Vagina (tissue), 2 donors: ENCODE results near the gene PLD2. TPM values are rescaled to one million over a fixed set of nuclear protein-coding genes. Genes with fewer than 3 reads are reported as not detected.

Experiments
- DNase-seq, 2 donors: peaks; one replicate each; pipeline ENCODE4 v3.0.0-alpha.2; 2017; ENCODE audit errors: extremely low spot score in 2 of 2
- H3K27ac ChIP-seq: fragments of 200-600 bp; sonication (generic); one replicate; pipeline ENCODE4 v1.5.1; 2019
- H3K27me3 ChIP-seq: fragments of 200-600 bp; sonication (generic); one replicate; pipeline ENCODE4 v1.5.1; 2019
- H3K36me3 ChIP-seq, 2 donors: fragments of 200-600 bp; sonication (generic); one replicate each; pipeline ENCODE4 v1.5.1; 2017 to 2019
- H3K4me1 ChIP-seq: fragments of 200-600 bp; sonication (generic); one replicate; pipeline ENCODE4 v1.5.1; 2019
- H3K4me3 ChIP-seq, 2 donors: fragments of 200-600 bp; sonication (generic); 1 replicate in 1 of 2; 2 replicates in 1 of 2; pipeline ENCODE4 v1.5.1; 2016 to 2019
- H3K9me3 ChIP-seq: fragments of 200-600 bp; sonication (generic); one replicate; pipeline ENCODE4 v1.5.1; 2019
- CTCF ChIP-seq, 3 experiments: fragments of 450-650 bp in 2 of 3; fragments of 200-600 bp in 1 of 3; sonication (generic) in 1 of 3; IDR thresholded peaks; one replicate each; pipeline ENCODE4 v1.5.1; 2017 to 2019; ENCODE audit warnings: antibody characterized with exemption in 3 of 3, mild to moderate bottlenecking in 2 of 3, moderate library complexity in 2 of 3
- POLR2A ChIP-seq, 2 donors: fragments of 450-650 bp; IDR thresholded peaks; one replicate each; pipeline ENCODE4 v1.6.1; 2017; ENCODE audit warnings: antibody characterized with exemption in 2 of 2, mild to moderate bottlenecking in 2 of 2, moderate library complexity in 2 of 2
- POLR2AphosphoS5 ChIP-seq, 2 donors: sonication (generic); formaldehyde crosslinking; IDR thresholded peaks; one replicate each; pipeline ENCODE4 v1.9.0; 2017; ENCODE audit warnings: antibody characterized with exemption in 2 of 2, mild to moderate bottlenecking in 2 of 2, low read depth in 1 of 2; ENCODE audit not compliant: insufficient read depth in 1 of 2
- intact Hi-C: fragments of 100-400 bp; cut with DNase I; formaldehyde crosslinking; loops from one replicate; pipeline ENCODE4 v1.15.1; 2023
- total RNA-seq: library from RNA; depleted of rRNA; stranded (reverse); fragments of >200 nt; gene quantifications from one replicate; pipeline ENCODE4 v1.2.3, GENCODE V29; 2016

Gene PLD2
- total RNA-seq, 1 donor from 2014 or later, result 63.6 TPM

DNA sequence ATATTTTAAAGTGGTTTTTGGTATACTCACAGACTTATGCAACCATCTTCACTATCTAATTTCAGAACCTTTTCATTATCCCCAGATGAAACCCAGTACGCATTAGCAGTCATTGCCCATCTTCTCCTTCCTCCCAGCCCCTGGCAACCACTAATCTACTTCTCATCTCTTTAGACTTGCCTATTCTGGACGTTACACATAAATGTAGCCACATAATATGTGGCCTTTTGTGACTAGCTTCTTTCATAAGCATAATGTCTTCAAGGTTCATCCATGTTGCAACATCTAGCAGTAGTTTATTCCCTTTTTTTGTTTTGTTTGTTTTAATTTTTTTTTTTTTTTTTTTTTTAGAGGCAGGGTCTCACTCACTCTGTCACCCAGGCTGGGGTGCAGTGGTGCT, 63.9 kb downstream of the PLD2 start:
- Histone ChIP-seq H3K4me1 (no peaks in the 10 kb centered on the region), H3K27ac (no peak overlapping the region), H3K36me3 (peaks cover 0 to 4% of the 10 kb centered on the region in 2 donors), H3K27me3 (no peaks in the 10 kb centered on the region), H3K4me3 (no peak overlapping the region), H3K9me3 (no peaks in the 10 kb centered on the region)
- intact Hi-C loops, result no loop called here
- no peak for DNase-seq
- TF ChIP-seq POLR2AphosphoS5 (IDR thresholded peaks at IDR 0.05; ENCODE audit: insufficient read depth in 1 of 2, low read depth in 1 of 2) (no peak), POLR2A (IDR thresholded peaks at IDR 0.05) (no peak), CTCF (IDR thresholded peaks at IDR 0.05) (no peak)

DNA sequence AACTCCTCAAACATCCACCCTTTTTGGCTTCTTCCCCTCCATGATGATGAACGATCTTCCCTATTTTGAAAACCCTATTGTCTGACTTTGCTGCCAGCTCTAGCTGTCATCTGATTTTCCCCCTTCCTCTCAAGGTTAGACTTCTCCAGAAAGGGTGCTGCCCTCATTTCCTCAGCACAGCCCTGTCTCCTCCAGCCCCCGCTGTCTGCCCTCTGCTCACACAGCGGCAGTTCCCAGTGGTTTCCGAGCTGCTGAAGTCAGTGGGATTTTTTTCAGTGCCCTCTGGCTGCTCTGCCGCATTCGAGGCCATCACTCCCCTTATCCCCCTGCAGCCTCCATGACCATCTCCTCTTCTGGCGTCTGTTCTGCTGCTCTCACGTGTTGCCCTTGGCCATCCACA, 65.8 kb downstream of the PLD2 start:
- H3K27ac ChIP-seq, result no peak overlapping the region
- no peak overlapping the region for H3K4me3 ChIP-seq
- DNase-seq, result no peak
- TF ChIP-seq CTCF (IDR thresholded peaks at IDR 0.05) (no peak), POLR2A (IDR thresholded peaks at IDR 0.05) (no peak), POLR2AphosphoS5 (IDR thresholded peaks at IDR 0.05; ENCODE audit: insufficient read depth in 1 of 2, low read depth in 1 of 2) (no peak)
- intact Hi-C loops, result no loop called here
- peaks cover 0 to 4% of the 10 kb centered on the region in 2 donors for H3K36me3 ChIP-seq
- no peaks in the 10 kb centered on the region for H3K27me3 ChIP-seq
- H3K4me1 ChIP-seq, result no peaks in the 10 kb centered on the region
- no peaks in the 10 kb centered on the region for H3K9me3 ChIP-seq

Other genes with a start within 250 kb of the PLD2 start
- 9.6 TPM for gene GGT6, start 246.6 kb upstream of the PLD2 start, total RNA-seq
- 2.5 TPM for gene SMTNL2, start 222.6 kb upstream of the PLD2 start, total RNA-seq
- gene ALOX15, start 165.5 kb upstream of the PLD2 start, total RNA-seq, result not detected
- gene PELP1, start 103.0 kb upstream of the PLD2 start, total RNA-seq, result 19.4 TPM
- gene ARRB2, start 96.5 kb upstream of the PLD2 start, total RNA-seq, result 28.0 TPM
- 28.5 TPM for gene MED11, start 75.7 kb upstream of the PLD2 start, total RNA-seq
- not detected for gene ZMYND15, start 67.3 kb upstream of the PLD2 start, total RNA-seq
- gene CXCL16, start 67.2 kb upstream of the PLD2 start, total RNA-seq, result 6.4 TPM
- not detected for gene TM4SF5, start 35.3 kb upstream of the PLD2 start, total RNA-seq
- gene VMO1, start 20.8 kb upstream of the PLD2 start, total RNA-seq, result 12.5 TPM
- gene GLTPD2, start 18.2 kb upstream of the PLD2 start, total RNA-seq, result not detected
- 110 TPM for gene PSMB6, start 11.0 kb upstream of the PLD2 start, total RNA-seq
- gene MINK1, start 26.2 kb downstream of the PLD2 start, total RNA-seq, result 120 TPM
- 1.7 TPM for gene C17orf107, start 92.4 kb downstream of the PLD2 start, total RNA-seq
- gene CHRNE, start 95.9 kb downstream of the PLD2 start, total RNA-seq, result 0.98 TPM
- gene GP1BA, start 125.1 kb downstream of the PLD2 start, total RNA-seq, result not detected
- gene SLC25A11, start 132.9 kb downstream of the PLD2 start, total RNA-seq, result 45.7 TPM
- 54.3 TPM for gene RNF167, start 133.1 kb downstream of the PLD2 start, total RNA-seq
- 811 TPM for gene PFN1, start 141.4 kb downstream of the PLD2 start, total RNA-seq
- 5.6 TPM for gene ENO3, start 144.0 kb downstream of the PLD2 start, total RNA-seq
- 34.6 TPM for gene SPAG7, start 160.7 kb downstream of the PLD2 start, total RNA-seq
- gene CAMTA2, start 180.5 kb downstream of the PLD2 start, total RNA-seq, result 36.3 TPM
- gene INCA1, start 190.4 kb downstream of the PLD2 start, total RNA-seq, result 1.7 TPM
- gene KIF1C, start 190.8 kb downstream of the PLD2 start, total RNA-seq, result 46.9 TPM
- gene SLC52A1, start 228.3 kb downstream of the PLD2 start, total RNA-seq, result 0.49 TPM